ENCODE measurements around the gene SLAMF6. TPM values are rescaled to one million over a fixed set of nuclear protein-coding genes. Genes with fewer than 3 reads are reported as not detected.

The SLAMF6 gene
- total and polyA plus RNA-seq, 9 donors, result 0.13 to 4.2 (median 0.47) TPM; not detected in 1

GRCh38 chr1:160547422-160547821, 24.4 kb upstream of the SLAMF6 start:
- H3K4me3 ChIP-seq, result no peak overlapping the region
- no peak overlapping the region for H3K27ac ChIP-seq
- DNase-seq, result no peak
- H3K4me1 ChIP-seq (ENCODE audit: insufficient read depth), result no peaks in the 10 kb centered on the region
- WGBS, 3 donors, result 84 to 87% (median 86%) methylated on average over 4 of the region's 4 CpGs
- H3K36me3 ChIP-seq, result no peaks in the 10 kb centered on the region
- intact Hi-C loops (cut with DNase I), result no loop called here
- TF ChIP-seq EP300 (IDR thresholded peaks at IDR 0.05), result no peak
- TF ChIP-seq, protein P1, sequence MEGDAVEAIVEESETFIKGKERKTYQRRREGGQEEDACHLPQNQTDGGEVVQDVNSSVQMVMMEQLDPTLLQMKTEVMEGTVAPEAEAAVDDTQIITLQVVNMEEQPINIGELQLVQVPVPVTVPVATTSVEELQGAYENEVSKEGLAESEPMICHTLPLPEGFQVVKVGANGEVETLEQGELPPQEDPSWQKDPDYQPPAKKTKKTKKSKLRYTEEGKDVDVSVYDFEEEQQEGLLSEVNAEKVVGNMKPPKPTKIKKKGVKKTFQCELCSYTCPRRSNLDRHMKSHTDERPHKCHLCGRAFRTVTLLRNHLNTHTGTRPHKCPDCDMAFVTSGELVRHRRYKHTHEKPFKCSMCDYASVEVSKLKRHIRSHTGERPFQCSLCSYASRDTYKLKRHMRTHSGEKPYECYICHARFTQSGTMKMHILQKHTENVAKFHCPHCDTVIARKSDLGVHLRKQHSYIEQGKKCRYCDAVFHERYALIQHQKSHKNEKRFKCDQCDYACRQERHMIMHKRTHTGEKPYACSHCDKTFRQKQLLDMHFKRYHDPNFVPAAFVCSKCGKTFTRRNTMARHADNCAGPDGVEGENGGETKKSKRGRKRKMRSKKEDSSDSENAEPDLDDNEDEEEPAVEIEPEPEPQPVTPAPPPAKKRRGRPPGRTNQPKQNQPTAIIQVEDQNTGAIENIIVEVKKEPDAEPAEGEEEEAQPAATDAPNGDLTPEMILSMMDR (IDR thresholded peaks at IDR 0.05), result no peak
- no peak for TF ChIP-seq POLR2A (IDR thresholded peaks at IDR 0.05)
- H3K9me3 ChIP-seq, result no peaks in the 10 kb centered on the region
- no peaks in the 10 kb centered on the region for H3K27me3 ChIP-seq

- Histone ChIP-seq H3K4me3 (no peak overlapping the region), H3K27me3 (no peaks in the 10 kb centered on the region), H3K36me3 (no peaks in the 10 kb centered on the region), H3K4me1 (ENCODE audit: insufficient read depth) (no peaks in the 10 kb centered on the region), H3K9me3 (no peaks in the 10 kb centered on the region), H3K27ac (no peak overlapping the region)
- DNase-seq, result no peak
- 93 to 98% (median 93%) methylated on average over 2 of the region's 2 CpGs for WGBS, 3 donors
- intact Hi-C loops (cut with DNase I), result no loop called here
- TF ChIP-seq POLR2A (IDR thresholded peaks at IDR 0.05) (no peak), EP300 (IDR thresholded peaks at IDR 0.05) (no peak)
- TF ChIP-seq, protein P1 (IDR thresholded peaks at IDR 0.05), result no peak
These were observed 23.9 kb upstream of the SLAMF6 start for GRCh38 chr1:160546942-160547341.

- no peak overlapping the region for H3K4me3 ChIP-seq
- no peaks in the 10 kb centered on the region for H3K27me3 ChIP-seq
- no peaks in the 10 kb centered on the region for H3K36me3 ChIP-seq
- no peak for DNase-seq
- intact Hi-C loops (cut with DNase I), result no loop called here
- no peak for TF ChIP-seq POLR2A (IDR thresholded peaks at IDR 0.05)
- no peak for TF ChIP-seq EP300 (IDR thresholded peaks at IDR 0.05)
- TF ChIP-seq, protein P1 (IDR thresholded peaks at IDR 0.05), result no peak
- H3K27ac ChIP-seq, result no peak overlapping the region
- WGBS, 3 donors, result 94 to 100% (median 96%) methylated on average over 1 of the region's 1 CpG
- H3K9me3 ChIP-seq, result no peaks in the 10 kb centered on the region
- no peaks in the 10 kb centered on the region for H3K4me1 ChIP-seq (ENCODE audit: insufficient read depth)
These were observed 21.6 kb upstream of the SLAMF6 start for GRCh38 chr1:160544647-160545046.

GRCh38 chr1:160542303-160542945, 19.4 kb upstream of the SLAMF6 start:
- 2 to 44% (median 30%) methylated on average over 2 of the region's 2 CpGs for WGBS, 3 donors
- Histone ChIP-seq H3K4me1 (ENCODE audit: insufficient read depth) (no peaks in the 10 kb centered on the region), H3K27me3 (no peaks in the 10 kb centered on the region), H3K4me3 (no peak overlapping the region), H3K27ac (no peak overlapping the region), H3K9me3 (no peaks in the 10 kb centered on the region), H3K36me3 (no peaks in the 10 kb centered on the region)
- DNase-seq, result no peak
- intact Hi-C loops (cut with DNase I), result no loop called here
- TF ChIP-seq POLR2A (IDR thresholded peaks at IDR 0.05), result no peak
- TF ChIP-seq, protein P1 (IDR thresholded peaks at IDR 0.05), result no peak
- TF ChIP-seq EP300 (IDR thresholded peaks at IDR 0.05), result no peak

Data from ovary (tissue), 9 donors.